Ovary (tissue), 3 donors: ENCODE data around the gene R3HDM2.

ENCODE experiments used
- CTCF ChIP-seq, 3 donors: fragments of 450-650 bp in 2 of 3; fragments of 200-600 bp in 1 of 3; IDR thresholded peaks; one replicate each; pipeline versions ENCODE4 v1.5.1 to v1.8.0; 2016 to 2022; ENCODE audit warnings: antibody characterized with exemption in 3 of 3, mild to moderate bottlenecking in 1 of 3
- EP300 ChIP-seq: sonication (generic); formaldehyde crosslinking; IDR thresholded peaks from one replicate; pipeline ENCODE4 v1.6.1; 2017; ENCODE audit warnings: antibody characterized with exemption
- POLR2A ChIP-seq: fragments of 450-650 bp; IDR thresholded peaks from one replicate; pipeline ENCODE4 v1.6.1; 2017; ENCODE audit warnings: antibody characterized with exemption, mild to moderate bottlenecking, moderate library complexity
- donor health status: DM: no; HTN: no; CAD: no.

GRCh38 chr12:57389033-57389432 is 41.8 kb downstream of the R3HDM2 start:
- TF ChIP-seq CTCF (IDR thresholded peaks at IDR 0.05): no peak
- no peak for TF ChIP-seq POLR2A
- TF ChIP-seq EP300: no peak
